A549 (cell line): ENCODE measurements around the gene CFAP43. TPM values are rescaled to one million over a fixed set of nuclear protein-coding genes. Genes with fewer than 3 reads are reported as not detected.

ENCODE experiments used
- ATAC-seq, 2 experiments: fragments of 200-7000 bp in 1 of 2; fragments of >200 bp in 1 of 2; cut with Nextera tagmentation in 1 of 2; cut with Tn5 transposase in 1 of 2; 3 replicates each; pipeline versions ENCODE4 v1.8.0 to v1.9.1; 2018 to 2020; ENCODE audit warnings: mild to moderate bottlenecking in 1 of 2, moderate library complexity in 1 of 2
- CTCF ChIA-PET: fragments of 300-600 bp; sonication (Branson Sonifier 250); formaldehyde crosslinking; extraction: SDS; loops from one replicate; lab custom pipeline; 2021; ENCODE audit warnings: antibody characterized with exemption, inconsistent platforms; lab: Yijun Ruan, JAX
- POLR2A ChIA-PET: fragments of 350-600 bp; formaldehyde crosslinking; extraction: SDS; loops from one replicate; lab custom pipeline; 2021; ENCODE audit warnings: antibody characterized with exemption, inconsistent platforms; lab: Yijun Ruan, JAX
- DNase-seq, 2 experiments: peaks; one replicate each; pipeline versions ENCODE4 v3.0.0 to v3.0.0-alpha.2; 2011 to 2016; ENCODE audit warnings: low read depth in 1 of 2, low spot score in 1 of 2
- FAIRE-seq: peaks from 2 replicates; lab custom pipeline; 2011; peaks lifted over from hg19 to GRCh38; lab: Jason Lieb, UNC
- H3K27ac ChIP-seq, 2 experiments: fragments of >200 bp; sonication (Bioruptor Twin); formaldehyde crosslinking; 3 replicates each; pipeline ENCODE4 v1.5.1; 2016 to 2017
- H3K4me1 ChIP-seq: fragments of >200 bp; sonication (Bioruptor Twin); formaldehyde crosslinking; 3 replicates; pipeline ENCODE4 v1.6.1; 2016
- H3K4me2 ChIP-seq: fragments of >200 bp; sonication (Bioruptor Twin); formaldehyde crosslinking; 3 replicates; pipeline ENCODE4 v1.6.1; 2016
- H3K4me3 ChIP-seq: fragments of >200 bp; sonication (Bioruptor Twin); formaldehyde crosslinking; 3 replicates; pipeline ENCODE4 v1.5.1; 2016
- H3K9me3 ChIP-seq: fragments of >200 bp; sonication (Bioruptor Twin); formaldehyde crosslinking; 3 replicates; pipeline ENCODE4 v1.6.1; 2016
- BHLHE40 ChIP-seq: IDR thresholded peaks from 2 replicates; pipeline ENCODE4 v1.6.1; 2012; ENCODE audit warnings: low read depth, low read length, inconsistent platforms
- CBX2 ChIP-seq: fragments of 200-600 bp; sonication (generic); IDR thresholded peaks from 2 replicates; pipeline ENCODE4 v1.6.1; 2016; ENCODE audit warnings: low read depth, mild to moderate bottlenecking, borderline replicate concordance
- CHD4 ChIP-seq: fragments of 200-600 bp; sonication (generic); IDR thresholded peaks from 2 replicates; pipeline ENCODE4 v1.6.1; 2016; ENCODE audit warnings: antibody characterized with exemption, mild to moderate bottlenecking, borderline replicate concordance
- ESRRA ChIP-seq: fragments of 150-350 bp; IDR thresholded peaks from 2 replicates; pipeline ENCODE4 v1.6.1; 2014; ENCODE audit warnings: mild to moderate bottlenecking, low read length, borderline replicate concordance
- GATA3 ChIP-seq: IDR thresholded peaks from 2 replicates; pipeline ENCODE4 v1.6.1; 2012; ENCODE audit warnings: borderline replicate concordance
- HDAC2 ChIP-seq: fragments of 200-600 bp; sonication (generic); IDR thresholded peaks from 2 replicates; pipeline ENCODE4 v1.6.1; 2016
- HOXA7 ChIP-seq: fragments of 250-450 bp; sonication (Bioruptor Pico); IDR thresholded peaks from 2 replicates; pipeline ENCODE4 v1.5.0; 2020; ENCODE audit warnings: mild to moderate bottlenecking, moderate library complexity
- HOXB13 ChIP-seq: fragments of 250-450 bp; sonication (Bioruptor Pico); IDR thresholded peaks from 2 replicates; pipeline ENCODE4 v1.5.0; 2020; ENCODE audit warnings: low read depth, mild to moderate bottlenecking, moderate library complexity
- HOXB5 ChIP-seq: fragments of 250-450 bp; sonication (Bioruptor Pico); IDR thresholded peaks from 2 replicates; pipeline ENCODE4 v1.5.0; 2020; ENCODE audit warnings: mild to moderate bottlenecking, moderate library complexity
- JUNB ChIP-seq: fragments of >200 bp; sonication (Bioruptor Twin); formaldehyde crosslinking; IDR thresholded peaks from 2 replicates; pipeline ENCODE4 v1.6.1; 2016
- KDM5A ChIP-seq: fragments of 200-600 bp; sonication (generic); IDR thresholded peaks from 2 replicates; pipeline ENCODE4 v1.6.1; 2016; ENCODE audit warnings: antibody characterized with exemption, mild to moderate bottlenecking
- NPAS2 ChIP-seq: fragments of 250-450 bp; sonication (Bioruptor Pico); IDR thresholded peaks from 2 replicates; pipeline ENCODE4 v1.8.0; 2022; ENCODE audit warnings: mild to moderate bottlenecking, moderate library complexity, borderline replicate concordance
- NR3C1 ChIP-seq: fragments of >200 bp; sonication (Bioruptor Twin); formaldehyde crosslinking; IDR thresholded peaks from 3 replicates; pipeline ENCODE4 v1.6.1; 2017
- RAD21 ChIP-seq, 2 experiments: fragments of >200 bp in 1 of 2; sonication (Bioruptor Twin) in 1 of 2; formaldehyde crosslinking in 1 of 2; IDR thresholded peaks in 1 of 2; conservative IDR thresholded peaks in 1 of 2; 2 replicates in 1 of 2; 3 replicates in 1 of 2; pipeline ENCODE4 v1.6.1; 2012 to 2018; ENCODE audit warnings: inconsistent platforms in 1 of 2
- RCOR1 ChIP-seq: fragments of 150-350 bp; IDR thresholded peaks from 2 replicates; pipeline ENCODE4 v1.6.1; 2014; ENCODE audit warnings: antibody characterized with exemption, low read length, low read depth
- RFX5 ChIP-seq: fragments of 450-650 bp; IDR thresholded peaks from 2 replicates; pipeline ENCODE4 v1.7.1; 2014; ENCODE audit warnings: antibody characterized with exemption, mild to moderate bottlenecking, moderate library complexity
- SMC3 ChIP-seq: fragments of >200 bp; sonication (Bioruptor Twin); formaldehyde crosslinking; IDR thresholded peaks from 3 replicates; pipeline ENCODE4 v1.6.1; 2018; ENCODE audit warnings: inconsistent platforms
- SREBF2 ChIP-seq: fragments of 450-650 bp; IDR thresholded peaks from 2 replicates; pipeline ENCODE4 v1.6.1; 2014; ENCODE audit warnings: mild to moderate bottlenecking, moderate library complexity
- TFCP2L1 ChIP-seq: fragments of 250-450 bp; sonication (Bioruptor Pico); IDR thresholded peaks from 2 replicates; pipeline ENCODE4 v1.5.0; 2021; ENCODE audit warnings: mild to moderate bottlenecking
- TP53 ChIP-seq: fragments of 250-450 bp; sonication (Bioruptor Pico); IDR thresholded peaks from 2 replicates; pipeline ENCODE4 v1.5.0; 2021; ENCODE audit warnings: mild to moderate bottlenecking, moderate library complexity
- ZC3H11A ChIP-seq: fragments of 450-650 bp; IDR thresholded peaks from 2 replicates; pipeline ENCODE4 v1.6.1; 2014; ENCODE audit warnings: antibody characterized with exemption, mild to moderate bottlenecking
- ZSCAN20 ChIP-seq: fragments of 250-450 bp; sonication (Bioruptor Pico); IDR thresholded peaks from 2 replicates; pipeline ENCODE4 v1.8.0; 2022; ENCODE audit warnings: mild to moderate bottlenecking, moderate library complexity
- WGBS: methylation state at CpG from one replicate; pipeline ENCODE4 v1.1.6; 2017; ENCODE audit errors: missing lambda C conversion rate; 5-methylcytosine and 5-hydroxymethylcytosine counted together
- polyA plus RNA-seq, 4 experiments: library from polyadenylated mRNA; depleted of rRNA in 3 of 4; stranded (reverse); fragments of >200 nt; fragmentation: RNase III in 1 of 4; extraction: RNeasy Plus Mini Kit Qiagen cat#74134 plus additional on column Dnase treatment in 1 of 4; gene quantifications; 2 replicates in 3 of 4; 3 replicates in 1 of 4; pipeline ENCODE4 v1.2.3, GENCODE V29; 2011 to 2017
- TF ChIP-seq, protein P1 (sequence below): fragments of 200-600 bp; sonication (generic); IDR thresholded peaks from 2 replicates; pipeline ENCODE4 v1.6.1; 2016; ENCODE audit warnings: antibody characterized with exemption, mild to moderate bottlenecking, moderate library complexity
- TF ChIP-seq, protein P2 (sequence below): IDR thresholded peaks from 2 replicates; pipeline ENCODE4 v1.6.1; 2012; ENCODE audit warnings: low read depth, borderline replicate concordance
- TF ChIP-seq, protein P3 (sequence below): fragments of >200 bp; sonication (Bioruptor Twin); formaldehyde crosslinking; IDR thresholded peaks from 3 replicates; pipeline ENCODE4 v1.5.1; 2016
- TF ChIP-seq, protein P4 (sequence below): fragments of 250-450 bp; sonication (Bioruptor Pico); IDR thresholded peaks from 2 replicates; pipeline ENCODE4 v1.5.0; 2020; ENCODE audit warnings: low read depth, mild to moderate bottlenecking, moderate library complexity

Gene CFAP43
- polyA plus RNA-seq, 2 of the 4 experiments (the other 2 are of a cell fraction): 0.31 to 0.75 TPM

DNA sequence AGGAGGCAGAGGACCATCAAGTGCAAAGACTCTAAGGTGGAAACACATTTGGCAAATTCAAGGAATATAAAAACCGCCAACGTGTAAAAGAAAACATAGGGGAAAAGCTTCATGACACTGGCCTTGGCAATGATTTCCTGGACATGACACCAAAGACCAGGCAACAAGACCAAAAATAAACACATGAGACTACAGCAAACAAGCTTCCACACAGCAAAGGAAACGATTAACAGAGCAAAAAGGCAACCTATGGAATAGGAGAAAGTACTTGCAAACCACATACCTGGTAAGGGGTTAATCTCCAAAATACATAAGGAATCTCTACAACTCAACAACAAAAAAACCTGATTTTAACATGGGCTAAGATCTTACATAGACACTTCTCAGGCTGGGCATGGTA lies 26.0 kb upstream of the CFAP43 start (continued):
- no peak for TF ChIP-seq TFCP2L1 (CRISPR knock-in tag)

DNA sequence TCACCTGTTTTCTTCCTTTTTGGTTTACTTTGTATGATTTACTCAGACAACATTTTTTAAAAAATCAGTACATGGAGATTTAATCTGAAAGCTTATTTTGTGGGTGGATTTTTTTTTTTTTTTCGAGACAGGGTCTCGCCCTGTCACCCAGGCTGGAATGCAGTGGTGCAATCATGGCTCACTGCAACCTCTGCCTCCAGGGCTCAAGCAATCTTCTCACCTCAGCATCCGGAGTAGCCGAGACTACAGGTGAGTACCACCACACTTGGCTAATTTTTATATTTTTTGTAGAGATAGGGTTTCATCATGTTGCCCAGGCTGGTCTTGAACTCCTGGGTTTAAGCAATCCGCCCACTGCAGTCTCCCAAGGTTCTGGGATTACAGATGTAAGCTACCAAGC lies 25.1 kb upstream of the CFAP43 start:
- no peak for DNase-seq
- ATAC-seq: no peak
- FAIRE-seq: no peak
- ChIA-PET POLR2A (interaction anchor here (0.7 to 4.0 kb wide), 2 partner anchors 11 to 372 kb away, joined by 3 to 27 read pairs; partner anchors contain the start of gene GSTO2), CTCF (interaction anchor here (0.9 to 3.4 kb wide), 3 partner anchors 17 to 211 kb away, joined by 3 to 11 read pairs (median 5); no protein-coding TSS in a partner anchor)
- H3K27ac ChIP-seq: no peak overlapping the region
- H3K9me3 ChIP-seq: no peaks in the 10 kb centered on the region
- peaks cover 40% of the 10 kb centered on the region for H3K4me1 ChIP-seq
- 90% methylated on average over 5 of the region's 5 CpGs for WGBS
- no peak for TF ChIP-seq JUNB
- no peak for TF ChIP-seq CBX2
- no peak for TF ChIP-seq NR3C1
- no peak for TF ChIP-seq TP53
- no peak for TF ChIP-seq RAD21 (conservative IDR thresholded peaks at IDR 0.05 in 1 of 2, IDR thresholded peaks at IDR 0.05 in 1 of 2)
- no peak for TF ChIP-seq SREBF2
- TF ChIP-seq TFCP2L1 (CRISPR knock-in tag): no peak
- H3K4me3 ChIP-seq: no peak overlapping the region
- peak overlapping the region; percentile 74; the same call in 2 of the 3 replicates for H3K4me2 ChIP-seq

DNA sequence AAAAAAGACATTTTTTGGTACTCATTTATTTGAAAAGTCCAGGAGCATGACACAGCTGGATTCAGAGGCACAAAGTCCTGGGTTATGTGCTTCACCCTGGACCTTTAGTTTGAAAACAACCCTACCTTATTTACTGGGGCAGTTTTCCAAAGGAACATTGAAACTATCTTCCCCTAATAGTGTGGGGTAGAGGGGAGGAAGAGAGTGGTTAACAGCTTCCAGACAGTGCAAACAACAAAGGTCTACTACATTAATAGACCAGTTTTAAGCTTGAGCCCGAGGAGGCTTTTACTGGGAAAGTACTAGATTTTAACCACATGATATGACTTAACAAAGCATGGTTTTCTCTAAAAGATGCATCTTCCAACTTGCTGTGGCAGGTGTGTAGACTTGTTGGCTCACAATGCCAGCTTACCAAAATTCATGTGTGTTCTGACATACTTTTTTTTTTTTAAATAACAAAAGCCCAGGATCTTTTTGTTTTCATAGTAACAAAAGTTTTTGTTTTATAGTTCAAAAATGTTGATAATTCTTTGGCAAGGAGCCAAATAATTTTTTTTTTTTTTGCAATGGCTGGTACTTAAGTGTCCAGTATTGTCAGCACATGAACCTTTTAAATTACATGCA lies 24.3 kb upstream of the CFAP43 start:
- CTCF ChIA-PET: interaction anchor here (0.9 to 2.0 kb wide), 4 partner anchors 9 to 210 kb away, joined by 3 to 5 read pairs (median 3); no protein-coding TSS in a partner anchor
- ATAC-seq (no peak; a peak in 1 of 6 replicates), FAIRE-seq (no peak), DNase-seq (no peak)
- peaks cover 40% of the 10 kb centered on the region for H3K4me1 ChIP-seq
- H3K4me2 ChIP-seq: peak overlapping the region; percentile 74
- POLR2A ChIA-PET: interaction anchor here (0.7 to 4.0 kb wide), 3 partner anchors 11 to 371 kb away, joined by 3 to 27 read pairs (median 3); partner anchors contain the start of gene GSTO2
- TF ChIP-seq RFX5: no peak
- TF ChIP-seq CHD4: no peak
- no peak for TF ChIP-seq NPAS2 (CRISPR knock-in tag)
- no peak for TF ChIP-seq ZSCAN20 (CRISPR knock-in tag)
- no peak for TF ChIP-seq SMC3
- no peak for TF ChIP-seq BHLHE40
- no peak for TF ChIP-seq HOXA7 (CRISPR knock-in tag)
- TF ChIP-seq RCOR1: no peak
- no peak for TF ChIP-seq HOXB13 (CRISPR knock-in tag)
- TF ChIP-seq, protein P1, sequence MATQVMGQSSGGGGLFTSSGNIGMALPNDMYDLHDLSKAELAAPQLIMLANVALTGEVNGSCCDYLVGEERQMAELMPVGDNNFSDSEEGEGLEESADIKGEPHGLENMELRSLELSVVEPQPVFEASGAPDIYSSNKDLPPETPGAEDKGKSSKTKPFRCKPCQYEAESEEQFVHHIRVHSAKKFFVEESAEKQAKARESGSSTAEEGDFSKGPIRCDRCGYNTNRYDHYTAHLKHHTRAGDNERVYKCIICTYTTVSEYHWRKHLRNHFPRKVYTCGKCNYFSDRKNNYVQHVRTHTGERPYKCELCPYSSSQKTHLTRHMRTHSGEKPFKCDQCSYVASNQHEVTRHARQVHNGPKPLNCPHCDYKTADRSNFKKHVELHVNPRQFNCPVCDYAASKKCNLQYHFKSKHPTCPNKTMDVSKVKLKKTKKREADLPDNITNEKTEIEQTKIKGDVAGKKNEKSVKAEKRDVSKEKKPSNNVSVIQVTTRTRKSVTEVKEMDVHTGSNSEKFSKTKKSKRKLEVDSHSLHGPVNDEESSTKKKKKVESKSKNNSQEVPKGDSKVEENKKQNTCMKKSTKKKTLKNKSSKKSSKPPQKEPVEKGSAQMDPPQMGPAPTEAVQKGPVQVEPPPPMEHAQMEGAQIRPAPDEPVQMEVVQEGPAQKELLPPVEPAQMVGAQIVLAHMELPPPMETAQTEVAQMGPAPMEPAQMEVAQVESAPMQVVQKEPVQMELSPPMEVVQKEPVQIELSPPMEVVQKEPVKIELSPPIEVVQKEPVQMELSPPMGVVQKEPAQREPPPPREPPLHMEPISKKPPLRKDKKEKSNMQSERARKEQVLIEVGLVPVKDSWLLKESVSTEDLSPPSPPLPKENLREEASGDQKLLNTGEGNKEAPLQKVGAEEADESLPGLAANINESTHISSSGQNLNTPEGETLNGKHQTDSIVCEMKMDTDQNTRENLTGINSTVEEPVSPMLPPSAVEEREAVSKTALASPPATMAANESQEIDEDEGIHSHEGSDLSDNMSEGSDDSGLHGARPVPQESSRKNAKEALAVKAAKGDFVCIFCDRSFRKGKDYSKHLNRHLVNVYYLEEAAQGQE: no peak
- no peak for TF ChIP-seq HOXB5 (CRISPR knock-in tag)
- TF ChIP-seq, protein P2, sequence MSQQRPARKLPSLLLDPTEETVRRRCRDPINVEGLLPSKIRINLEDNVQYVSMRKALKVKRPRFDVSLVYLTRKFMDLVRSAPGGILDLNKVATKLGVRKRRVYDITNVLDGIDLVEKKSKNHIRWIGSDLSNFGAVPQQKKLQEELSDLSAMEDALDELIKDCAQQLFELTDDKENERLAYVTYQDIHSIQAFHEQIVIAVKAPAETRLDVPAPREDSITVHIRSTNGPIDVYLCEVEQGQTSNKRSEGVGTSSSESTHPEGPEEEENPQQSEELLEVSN: no peak
- TF ChIP-seq, protein P3, sequence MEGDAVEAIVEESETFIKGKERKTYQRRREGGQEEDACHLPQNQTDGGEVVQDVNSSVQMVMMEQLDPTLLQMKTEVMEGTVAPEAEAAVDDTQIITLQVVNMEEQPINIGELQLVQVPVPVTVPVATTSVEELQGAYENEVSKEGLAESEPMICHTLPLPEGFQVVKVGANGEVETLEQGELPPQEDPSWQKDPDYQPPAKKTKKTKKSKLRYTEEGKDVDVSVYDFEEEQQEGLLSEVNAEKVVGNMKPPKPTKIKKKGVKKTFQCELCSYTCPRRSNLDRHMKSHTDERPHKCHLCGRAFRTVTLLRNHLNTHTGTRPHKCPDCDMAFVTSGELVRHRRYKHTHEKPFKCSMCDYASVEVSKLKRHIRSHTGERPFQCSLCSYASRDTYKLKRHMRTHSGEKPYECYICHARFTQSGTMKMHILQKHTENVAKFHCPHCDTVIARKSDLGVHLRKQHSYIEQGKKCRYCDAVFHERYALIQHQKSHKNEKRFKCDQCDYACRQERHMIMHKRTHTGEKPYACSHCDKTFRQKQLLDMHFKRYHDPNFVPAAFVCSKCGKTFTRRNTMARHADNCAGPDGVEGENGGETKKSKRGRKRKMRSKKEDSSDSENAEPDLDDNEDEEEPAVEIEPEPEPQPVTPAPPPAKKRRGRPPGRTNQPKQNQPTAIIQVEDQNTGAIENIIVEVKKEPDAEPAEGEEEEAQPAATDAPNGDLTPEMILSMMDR: no peak
- TF ChIP-seq ESRRA: no peak
- no peak for TF ChIP-seq JUNB
- TF ChIP-seq ZC3H11A: no peak
- TF ChIP-seq GATA3: no peak
- TF ChIP-seq HDAC2: no peak
- no peak for TF ChIP-seq KDM5A
- TF ChIP-seq, protein P4, sequence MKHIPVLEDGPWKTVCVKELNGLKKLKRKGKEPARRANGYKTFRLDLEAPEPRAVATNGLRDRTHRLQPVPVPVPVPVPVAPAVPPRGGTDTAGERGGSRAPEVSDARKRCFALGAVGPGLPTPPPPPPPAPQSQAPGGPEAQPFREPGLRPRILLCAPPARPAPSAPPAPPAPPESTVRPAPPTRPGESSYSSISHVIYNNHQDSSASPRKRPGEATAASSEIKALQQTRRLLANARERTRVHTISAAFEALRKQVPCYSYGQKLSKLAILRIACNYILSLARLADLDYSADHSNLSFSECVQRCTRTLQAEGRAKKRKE (CRISPR knock-in tag): no peak
- WGBS: 4% methylated on average over 1 of the region's 1 CpG
- peak overlapping the region; percentile 99 for H3K4me3 ChIP-seq
- H3K9me3 ChIP-seq: no peaks in the 10 kb centered on the region
- peak overlapping the region; percentile 48 to 99 for H3K27ac ChIP-seq
